B cell (primary cell): ENCODE measurements around the gene REEP6. TPM values are rescaled to one million over a fixed set of nuclear protein-coding genes. Genes with fewer than 3 reads are reported as not detected.

Source experiments
- ATAC-seq: fragments of 200-7000 bp; cut with Tn5 transposase; one replicate; pipeline ENCODE4 v1.10.0; 2021; ENCODE audit warnings: low read depth, mild to moderate bottlenecking, moderate number of reproducible peaks, moderate library complexity
- CTCF ChIA-PET: fragments of 350-600 bp; sonication (Branson Sonifier 250); formaldehyde crosslinking; loops from one replicate; lab custom pipeline; 2021; ENCODE audit warnings: antibody characterized with exemption, inconsistent platforms; lab: Charles Lee
- POLR2A ChIA-PET: fragments of 350-600 bp; sonication (Branson Sonifier 250); formaldehyde crosslinking; loops from one replicate; lab custom pipeline; 2021; ENCODE audit warnings: antibody characterized with exemption; lab: Charles Lee
- DNase-seq: peaks from one replicate; pipeline ENCODE4 v3.0.0; 2013
- H2AFZ ChIP-seq: 2 replicates; pipeline ENCODE4 v1.6.1; 2012; ENCODE audit warnings: mild to moderate bottlenecking, low read depth, low read length; ENCODE audit not compliant: insufficient read depth, poor library complexity, severe bottlenecking
- H3K27ac ChIP-seq, 2 donors: 1 replicate in 1 of 2; 2 replicates in 1 of 2; pipeline ENCODE4 v1.5.1; 2012 to 2013; ENCODE audit warnings: low read length in 2 of 2, mild to moderate bottlenecking in 2 of 2, moderate library complexity in 1 of 2
- H3K27me3 ChIP-seq, 4 experiments: fragments of 200-600 bp in 1 of 4; sonication (generic) in 1 of 4; replicated peaks in 1 of 4; 1 replicate in 2 of 4; 2 replicates in 2 of 4; pipeline versions ENCODE4 v1.6.1 to v1.7.0; 2013 to 2016; ENCODE audit warnings: low read length in 3 of 4, mild to moderate bottlenecking in 2 of 4, mixed read lengths in 1 of 4, moderate library complexity in 1 of 4; ENCODE audit not compliant: insufficient read depth in 4 of 4, control insufficient read depth in 3 of 4; ENCODE audit errors: control extremely low read depth in 1 of 4
- H3K36me3 ChIP-seq, 2 experiments: replicated peaks in 1 of 2; 1 replicate in 1 of 2; 2 replicates in 1 of 2; pipeline versions ENCODE4 v1.6.1 to v1.7.1; 2013; ENCODE audit warnings: low read length in 1 of 2; ENCODE audit not compliant: insufficient read depth in 2 of 2, control insufficient read depth in 1 of 2; ENCODE audit errors: control extremely low read depth in 1 of 2, extremely low read depth in 1 of 2
- H3K4me1 ChIP-seq, 2 donors: fragments of 200-600 bp in 1 of 2; sonication (generic) in 1 of 2; 1 replicate in 1 of 2; 2 replicates in 1 of 2; pipeline versions ENCODE4 v1.5.1 to v1.6.1; 2013 to 2017; ENCODE audit warnings: low read length in 2 of 2; ENCODE audit not compliant: control insufficient read depth in 2 of 2, insufficient read depth in 2 of 2
- H3K4me2 ChIP-seq: replicated peaks from 2 replicates; pipeline ENCODE3; 2012; ENCODE audit warnings: mild to moderate bottlenecking, low read depth, low read length; ENCODE audit not compliant: poor library complexity, severe bottlenecking
- H3K4me3 ChIP-seq, 5 experiments: fragments of 200-600 bp in 1 of 5; sonication (generic) in 1 of 5; 1 replicate in 3 of 5; 2 replicates in 2 of 5; pipeline versions ENCODE4 v1.5.1 to v1.7.0; 2011 to 2016; ENCODE audit warnings: low read length in 4 of 5, mild to moderate bottlenecking in 4 of 5, low read depth in 2 of 5, control low read depth in 1 of 5, moderate library complexity in 1 of 5; ENCODE audit not compliant: insufficient read depth in 1 of 5; ENCODE audit errors: control extremely low read depth in 1 of 5, extremely low read depth in 1 of 5
- H3K79me2 ChIP-seq: fragments of 200-600 bp; sonication (generic); one replicate; pipeline ENCODE4 v1.6.0; 2016; ENCODE audit warnings: low read length; ENCODE audit not compliant: control insufficient read depth, insufficient read depth
- H3K9ac ChIP-seq: fragments of 200-600 bp; sonication (generic); 2 replicates; pipeline ENCODE4 v1.6.1; 2017; ENCODE audit warnings: mild to moderate bottlenecking, low read length, moderate library complexity
- H3K9me3 ChIP-seq, 3 donors: one replicate each; pipeline versions ENCODE4 v1.6.1 to v1.7.1; 2013; ENCODE audit warnings: low read length in 2 of 3; ENCODE audit not compliant: control insufficient read depth in 2 of 3, insufficient read depth in 1 of 3; ENCODE audit errors: control extremely low read depth in 1 of 3
- H4K20me1 ChIP-seq: 2 replicates; pipeline ENCODE4 v1.6.0; 2012; ENCODE audit warnings: mild to moderate bottlenecking, low read length; ENCODE audit not compliant: insufficient read depth, control insufficient read depth, poor library complexity, severe bottlenecking
- H3K27ac Mint-ChIP-seq: one replicate; pipeline ENCODE4 v1.8.0; 2021; ENCODE audit warnings: mixed read lengths
- H3K27me3 Mint-ChIP-seq: one replicate; pipeline ENCODE4 v1.8.0; 2021; ENCODE audit warnings: mixed read lengths
- H3K4me1 Mint-ChIP-seq: one replicate; pipeline ENCODE4 v1.8.0; 2021; ENCODE audit warnings: mixed read lengths
- H3K4me3 Mint-ChIP-seq: one replicate; pipeline ENCODE4 v1.8.0; 2021; ENCODE audit warnings: mixed read lengths
- H3K9me3 Mint-ChIP-seq: one replicate; pipeline ENCODE4 v1.8.0; 2022; ENCODE audit warnings: mixed read lengths; ENCODE audit not compliant: insufficient read depth
- CTCF ChIP-seq: fragments of 200-600 bp; IDR thresholded peaks from one replicate; pipeline ENCODE4 v1.8.0; 2022; ENCODE audit warnings: antibody characterized with exemption, mild to moderate bottlenecking
- EZH2 ChIP-seq: IDR thresholded peaks from 2 replicates; pipeline ENCODE4 v1.6.1; 2012; ENCODE audit warnings: borderline replicate concordance, low read depth, mild to moderate bottlenecking, moderate library complexity, low read length; ENCODE audit not compliant: insufficient read depth, poor library complexity, severe bottlenecking
- WGBS: methylation state at CpG from one replicate; pipeline ENCODE4 v1.1.5; 2013; ENCODE audit warnings: missing lambda C conversion rate; ENCODE audit not compliant: insufficient coverage; 5-methylcytosine and 5-hydroxymethylcytosine counted together
- intact Hi-C: fragments of 100-400 bp; cut with micrococcal nuclease; formaldehyde crosslinking; loops from one replicate; pipeline ENCODE4 v1.10.0; 2022
- polyA plus RNA-seq: library from polyadenylated mRNA; depleted of rRNA; stranded (reverse); fragments of >200 nt; gene quantifications from 2 replicates; pipeline ENCODE4 v1.2.3, GENCODE V29; 2012
- total RNA-seq, 2 donors: library from RNA; stranded (reverse); fragments of 120-200 nt in 1 of 2; gene quantifications; 1 replicate in 1 of 2; 2 replicates in 1 of 2; pipeline versions ENCODE4 v1.2.3 to v1.2.4, GENCODE V29; 2013 to 2022

Gene REEP6
- total and polyA plus RNA-seq, 2 donors (not counting 1 experiment from before 2014, with no cell fraction given): 0.64 to 1.1 TPM

- POLR2A ChIA-PET: no interaction called here
- H3K4me1 Mint-ChIP-seq: peaks cover 30% of the 10 kb centered on the region
- Histone ChIP-seq H3K4me1 (peaks cover 36 to 43% of the 10 kb centered on the region in 2 donors), H3K9ac (no peak overlapping the region), H3K4me2 (no peak overlapping the region), H3K4me3 (no peak overlapping the region), H2AFZ (no peak overlapping the region), H3K79me2 (peaks cover 30% of the 10 kb centered on the region), H4K20me1 (peaks cover 74% of the 10 kb centered on the region), H3K27me3 (peaks cover 0 to 32% (median 11%) of the 10 kb centered on the region in 4 experiments), H3K36me3 (peaks cover 0 to 4% of the 10 kb centered on the region in 2 experiments), H3K9me3 (no peaks in the 10 kb centered on the region), H3K27ac (no peak overlapping the region)
- no peak overlapping the region for H3K4me3 Mint-ChIP-seq
- H3K27me3 Mint-ChIP-seq: peaks cover 3% of the 10 kb centered on the region
- DNase-seq (no peak), ATAC-seq (no peak)
- no peak overlapping the region for H3K27ac Mint-ChIP-seq
- intact Hi-C loops: no loop called here
- TF ChIP-seq EZH2 (no peak), CTCF (no peak)
- 93% methylated on average over 30 of the region's 31 CpGs for WGBS
- CTCF ChIA-PET: no interaction called here
- no peaks in the 10 kb centered on the region for H3K9me3 Mint-ChIP-seq
Observed at GRCh38 chr19:1474011-1474764, 16.8 kb upstream of the REEP6 start.

- H3K4me2 ChIP-seq: no peak overlapping the region
- peaks cover 0 to 31% (median 11%) of the 10 kb centered on the region in 4 experiments for H3K27me3 ChIP-seq
- peaks cover 0 to 4% of the 10 kb centered on the region in 2 experiments for H3K36me3 ChIP-seq
- Mint-ChIP-seq H3K4me1 (peaks cover 31% of the 10 kb centered on the region), H3K4me3 (no peak overlapping the region), H3K27ac (no peak overlapping the region), H3K27me3 (peaks cover 3% of the 10 kb centered on the region), H3K9me3 (no peaks in the 10 kb centered on the region)
- no peak for DNase-seq
- intact Hi-C loops: no loop called here
- H3K27ac ChIP-seq: no peak overlapping the region
- no peak overlapping the region for H3K4me3 ChIP-seq
- no peaks in the 10 kb centered on the region for H3K9me3 ChIP-seq
- TF ChIP-seq CTCF: no peak
- TF ChIP-seq EZH2: no peak
- 95% methylated on average over 25 of the region's 26 CpGs for WGBS
- no peak overlapping the region for H2AFZ ChIP-seq
- no peak for ATAC-seq
- ChIA-PET CTCF (interaction anchor here (1.1 kb wide), 1 partner anchor 31 kb away, joined by 3 read pairs; no protein-coding TSS in a partner anchor), POLR2A (no interaction called here)
- H3K79me2 ChIP-seq: peaks cover 33% of the 10 kb centered on the region
- H4K20me1 ChIP-seq: peaks cover 72% of the 10 kb centered on the region
- H3K4me1 ChIP-seq: peaks cover 33 to 45% of the 10 kb centered on the region in 2 donors
- H3K9ac ChIP-seq: no peak overlapping the region
Observed at GRCh38 chr19:1474765-1475351, 16.1 kb upstream of the REEP6 start.
